Panc1 (cell line): ENCODE measurements around the gene PIGP.

ENCODE experiments used
- CTCF ChIP-seq: fragments of 450-650 bp; IDR thresholded peaks from 2 replicates; pipeline ENCODE4 v1.5.1; 2017; ENCODE audit warnings: mild to moderate bottlenecking
- POLR2AphosphoS5 ChIP-seq: IDR thresholded peaks from 2 replicates; pipeline ENCODE4 v1.6.1; 2012; ENCODE audit warnings: mild to moderate bottlenecking, low read depth, low read length, moderate library complexity
- REST ChIP-seq, 2 experiments: IDR thresholded peaks; 2 replicates each; pipeline ENCODE4 v1.6.1; 2011 to 2012; ENCODE audit warnings: low read depth in 2 of 2, control low read depth in 1 of 2, low read length in 1 of 2, mild to moderate bottlenecking in 1 of 2, moderate library complexity in 1 of 2; ENCODE audit not compliant: insufficient read depth in 1 of 2
- SIN3A ChIP-seq: IDR thresholded peaks from 2 replicates; pipeline ENCODE4 v1.6.1; 2012; ENCODE audit warnings: low read depth, mild to moderate bottlenecking, low read length, moderate library complexity, borderline replicate concordance; ENCODE audit not compliant: insufficient read depth

GRCh38 chr21:37118187-37118826 is 45.4 kb upstream of the PIGP start:
- TF ChIP-seq CTCF: no peak
- TF ChIP-seq REST (IDR thresholded peaks at IDR 0.05; ENCODE audit: insufficient read depth in 1 of 2, low read depth in 2 of 2, low read length in 1 of 2): no peak
- no peak for TF ChIP-seq POLR2AphosphoS5
- no peak for TF ChIP-seq SIN3A
